HCT116 (cell line): ENCODE data around the gene ADAM30.

Experiments used
- CEBPB ChIP-seq: IDR thresholded peaks from 2 replicates; pipeline ENCODE4 v1.6.1; 2012; ENCODE audit warnings: low read depth
- CTCF ChIP-seq, 3 experiments: fragments of 200-600 bp in 1 of 3; sonication (generic) in 1 of 3; IDR thresholded peaks in 2 of 3; conservative IDR thresholded peaks in 1 of 3; 2 replicates each; pipeline ENCODE4 v1.5.1; 2012 to 2017; ENCODE audit warnings: low read depth in 2 of 3, low read length in 2 of 3, antibody characterized with exemption in 1 of 3, borderline replicate concordance in 1 of 3, control low read depth in 1 of 3, mild to moderate bottlenecking in 1 of 3, mixed read lengths in 1 of 3, mixed run types in 1 of 3, moderate library complexity in 1 of 3; ENCODE audit not compliant: insufficient read depth in 1 of 3
- EGR1 ChIP-seq: IDR thresholded peaks from 2 replicates; pipeline ENCODE4 v1.6.1; 2012; ENCODE audit warnings: low read depth
- ELF1 ChIP-seq: IDR thresholded peaks from 2 replicates; pipeline ENCODE4 v1.6.1; 2012; ENCODE audit warnings: low read depth, borderline replicate concordance
- EZH2 ChIP-seq: fragments of 200-600 bp; sonication (generic); IDR thresholded peaks from 2 replicates; pipeline ENCODE4 v1.6.1; 2017; ENCODE audit warnings: antibody characterized with exemption, mixed run types
- FOSL1 ChIP-seq: IDR thresholded peaks from 2 replicates; pipeline ENCODE4 v1.6.1; 2012; ENCODE audit warnings: low read depth
- MAX ChIP-seq: IDR thresholded peaks from 2 replicates; pipeline ENCODE4 v1.6.1; 2012
- POLR2A ChIP-seq: IDR thresholded peaks from 2 replicates; pipeline ENCODE4 v1.7.0; 2011; ENCODE audit warnings: borderline replicate concordance; ENCODE audit not compliant: insufficient read depth, insufficient read length; ENCODE audit errors: extremely low read depth
- POLR2AphosphoS5 ChIP-seq: IDR thresholded peaks from 2 replicates; pipeline ENCODE4 v1.6.1; 2011; ENCODE audit warnings: mild to moderate bottlenecking, low read depth, low read length, moderate library complexity
- RAD21 ChIP-seq: IDR thresholded peaks from 2 replicates; pipeline ENCODE4 v1.6.1; 2012; ENCODE audit warnings: low read depth, mild to moderate bottlenecking
- SRF ChIP-seq: IDR thresholded peaks from 2 replicates; pipeline ENCODE4 v1.6.1; 2012; ENCODE audit warnings: low read depth
- YY1 ChIP-seq: IDR thresholded peaks from 2 replicates; pipeline ENCODE4 v1.6.1; 2011; ENCODE audit warnings: low read length, low read depth, moderate library complexity, mild to moderate bottlenecking; ENCODE audit not compliant: insufficient replicate concordance; ENCODE audit errors: extremely low read depth
- ZFX ChIP-seq: fragments of 450-650 bp; IDR thresholded peaks from 2 replicates; pipeline ENCODE4 v1.6.1; 2017

DNA sequence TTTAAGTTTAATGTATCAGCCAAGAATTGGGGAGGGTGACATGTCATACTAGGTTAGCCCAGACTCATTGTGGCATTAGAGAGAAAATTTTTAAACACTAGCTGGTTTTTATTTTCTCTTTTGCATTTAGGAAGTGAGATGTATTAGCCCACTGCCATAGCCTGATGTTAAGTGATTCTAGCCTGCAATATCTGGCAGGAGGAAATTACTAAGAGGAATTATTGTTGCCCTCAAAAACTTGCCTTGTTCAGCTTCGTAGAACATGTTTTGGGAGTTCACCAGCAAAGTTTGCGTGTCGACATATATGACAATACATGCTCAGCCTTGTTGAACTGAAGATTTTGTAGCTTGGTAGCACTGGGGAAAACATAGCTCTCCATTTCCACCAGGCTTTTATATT, 12.5 kb downstream of the ADAM30 start:
- TF ChIP-seq MAX (no peak), CTCF (IDR thresholded peaks at IDR 0.05 in 2 of 3, conservative IDR thresholded peaks at IDR 0.05 in 1 of 3; ENCODE audit: borderline replicate concordance in 1 of 3, insufficient read depth in 1 of 3, low read depth in 2 of 3, low read length in 2 of 3) (no peak), RAD21 (no peak), POLR2A (no peak), FOSL1 (no peak), YY1 (no peak), POLR2AphosphoS5 (no peak), CEBPB (no peak), SRF (no peak), ELF1 (no peak), EGR1 (no peak), EZH2 (no peak), ZFX (no peak)
